Liver (tissue), 9 donors: ENCODE results near the gene ALDH1A1. TPM values are rescaled to one million over a fixed set of nuclear protein-coding genes. Genes with fewer than 3 reads are reported as not detected.
"Not testable (repeated sequence)": the region's sequence is repeated elsewhere in the genome, so short reads cannot be mapped to it uniquely, and the experiment has no call there.

Experiments
- DNase-seq: peaks from one replicate; pipeline ENCODE4 v3.0.0-alpha.2; 2017; ENCODE audit warnings: low spot score
- H3K27ac ChIP-seq, 2 donors: one replicate each; pipeline ENCODE4 v1.7.0; 2013; ENCODE audit warnings: inconsistent platforms in 2 of 2, low read length in 2 of 2, control low read depth in 1 of 2, low read depth in 1 of 2, mild to moderate bottlenecking in 1 of 2
- H3K27me3 ChIP-seq, 4 donors: one replicate each; pipeline versions ENCODE4 v1.6.1 to v1.7.0; 2013; ENCODE audit warnings: low read length in 3 of 4, inconsistent platforms in 1 of 4, mild to moderate bottlenecking in 1 of 4, moderate library complexity in 1 of 4; ENCODE audit not compliant: control insufficient read depth in 4 of 4, insufficient read depth in 4 of 4
- H3K36me3 ChIP-seq, 4 donors: one replicate each; pipeline versions ENCODE4 v1.6.1 to v1.7.0; 2013; ENCODE audit warnings: low read length in 3 of 4, mild to moderate bottlenecking in 3 of 4, low read depth in 1 of 4, moderate library complexity in 1 of 4; ENCODE audit not compliant: control insufficient read depth in 4 of 4, insufficient read depth in 3 of 4
- H3K4me1 ChIP-seq, 4 donors: one replicate each; pipeline versions ENCODE4 v1.6.1 to v1.7.0; 2013; ENCODE audit warnings: low read length in 3 of 4, mild to moderate bottlenecking in 3 of 4, moderate library complexity in 1 of 4; ENCODE audit not compliant: control insufficient read depth in 4 of 4, insufficient read depth in 4 of 4
- H3K4me3 ChIP-seq, 3 donors: one replicate each; pipeline versions ENCODE4 v1.6.1 to v1.7.0; 2013; ENCODE audit warnings: low read length in 3 of 3, control low read depth in 1 of 3, low read depth in 1 of 3, mild to moderate bottlenecking in 1 of 3
- H3K9ac ChIP-seq, 2 donors: one replicate each; pipeline ENCODE4 v1.7.0; 2013; ENCODE audit warnings: low read length in 2 of 2, mild to moderate bottlenecking in 2 of 2, moderate library complexity in 2 of 2, control low read depth in 1 of 2, low read depth in 1 of 2
- H3K9me3 ChIP-seq, 4 donors: one replicate each; pipeline versions ENCODE4 v1.6.1 to v1.7.0; 2013; ENCODE audit warnings: low read length in 3 of 4; ENCODE audit not compliant: control insufficient read depth in 4 of 4
- ATF3 ChIP-seq: IDR thresholded peaks from 2 replicates; pipeline ENCODE4 v1.6.1; 2016; ENCODE audit warnings: antibody characterized with exemption
- EGR1 ChIP-seq, 2 donors: IDR thresholded peaks; 2 replicates each; pipeline ENCODE4 v1.6.1; 2016 to 2018; ENCODE audit warnings: antibody characterized with exemption in 2 of 2, low read depth in 2 of 2
- FOXA1 ChIP-seq: IDR thresholded peaks from 2 replicates; pipeline ENCODE4 v1.6.1; 2016; ENCODE audit warnings: antibody characterized with exemption
- FOXA2 ChIP-seq: IDR thresholded peaks from 2 replicates; pipeline ENCODE4 v1.6.1; 2016; ENCODE audit warnings: antibody characterized with exemption
- GABPA ChIP-seq, 2 donors: IDR thresholded peaks in 1 of 2; conservative IDR thresholded peaks in 1 of 2; 2 replicates each; pipeline ENCODE4 v1.6.1; 2016; ENCODE audit warnings: antibody characterized with exemption in 2 of 2, mild to moderate bottlenecking in 1 of 2, moderate library complexity in 1 of 2
- HNF4A ChIP-seq, 2 donors: conservative IDR thresholded peaks; 2 replicates each; pipeline ENCODE4 v1.6.1; 2016; ENCODE audit warnings: antibody characterized with exemption in 2 of 2, mild to moderate bottlenecking in 2 of 2
- HNF4G ChIP-seq: IDR thresholded peaks from 2 replicates; pipeline ENCODE4 v1.6.1; 2016; ENCODE audit warnings: antibody characterized with exemption
- JUND ChIP-seq, 2 donors: IDR thresholded peaks; 2 replicates each; pipeline ENCODE4 v1.6.1; 2016; ENCODE audit warnings: antibody characterized with exemption in 2 of 2
- NR2F2 ChIP-seq: IDR thresholded peaks from 2 replicates; pipeline ENCODE4 v1.6.1; 2016; ENCODE audit warnings: antibody characterized with exemption
- RAD21 ChIP-seq, 2 donors: IDR thresholded peaks; 2 replicates each; pipeline ENCODE4 v1.6.1; 2016; ENCODE audit warnings: antibody characterized with exemption in 2 of 2, mild to moderate bottlenecking in 2 of 2
- RXRA ChIP-seq, 2 donors: IDR thresholded peaks; 2 replicates each; pipeline ENCODE4 v1.6.1; 2017 to 2018; ENCODE audit warnings: antibody characterized with exemption in 2 of 2, mild to moderate bottlenecking in 1 of 2
- SP1 ChIP-seq: IDR thresholded peaks from 2 replicates; pipeline ENCODE4 v1.6.1; 2018; ENCODE audit warnings: antibody characterized with exemption, mild to moderate bottlenecking
- TAF1 ChIP-seq: conservative IDR thresholded peaks from 2 replicates; pipeline ENCODE4 v1.6.1; 2016; ENCODE audit warnings: antibody characterized with exemption, mild to moderate bottlenecking
- YY1 ChIP-seq: IDR thresholded peaks from 2 replicates; pipeline ENCODE4 v1.6.1; 2016; ENCODE audit warnings: antibody characterized with exemption, mild to moderate bottlenecking
- ZBTB33 ChIP-seq: IDR thresholded peaks from 2 replicates; pipeline ENCODE4 v1.6.1; 2016; ENCODE audit warnings: antibody characterized with exemption
- WGBS: extraction: QIAGEN DNeasy Blood & Tissue Kit; methylation state at CpG from one replicate; pipeline ENCODE4 v1.1.7; 2013; 5-methylcytosine and 5-hydroxymethylcytosine counted together
- polyA plus RNA-seq, 2 donors: library from polyadenylated mRNA; stranded (reverse) in 1 of 2; unstranded in 1 of 2; fragments of 200-250 nt in 1 of 2; fragments of >200 nt in 1 of 2; fragmentation: Nextera tagmentation in 1 of 2; extraction: Ambion mirVana in 1 of 2; gene quantifications; one replicate each; pipeline versions ENCODE4 v1.2.1 to v1.2.3, GENCODE V29; 2013 to 2015
- total RNA-seq, 2 donors: library from RNA; depleted of rRNA; stranded (reverse); fragments of >200 nt; gene quantifications; one replicate each; pipeline ENCODE4 v1.2.3, GENCODE V29; 2014
- TF ChIP-seq, protein P1 (sequence below): fragments of 150-350 bp; IDR thresholded peaks from 2 replicates; pipeline ENCODE4 v1.5.1; 2017; ENCODE audit warnings: improper control_type of control experiment, low read depth, low read length; ENCODE audit not compliant: missing input control
- TF ChIP-seq, protein P2 (sequence below): IDR thresholded peaks from 2 replicates; pipeline ENCODE4 v1.6.1; 2016; ENCODE audit warnings: antibody characterized with exemption
- donor health status: healthy.
- donor health status: healthy.
- donor health status: healthy.
- donor health status: healthy.
- donor health status: healthy.

ALDH1A1 gene
- total and polyA plus RNA-seq, 4 donors: 118 to 433 (median 193) TPM

DNA sequence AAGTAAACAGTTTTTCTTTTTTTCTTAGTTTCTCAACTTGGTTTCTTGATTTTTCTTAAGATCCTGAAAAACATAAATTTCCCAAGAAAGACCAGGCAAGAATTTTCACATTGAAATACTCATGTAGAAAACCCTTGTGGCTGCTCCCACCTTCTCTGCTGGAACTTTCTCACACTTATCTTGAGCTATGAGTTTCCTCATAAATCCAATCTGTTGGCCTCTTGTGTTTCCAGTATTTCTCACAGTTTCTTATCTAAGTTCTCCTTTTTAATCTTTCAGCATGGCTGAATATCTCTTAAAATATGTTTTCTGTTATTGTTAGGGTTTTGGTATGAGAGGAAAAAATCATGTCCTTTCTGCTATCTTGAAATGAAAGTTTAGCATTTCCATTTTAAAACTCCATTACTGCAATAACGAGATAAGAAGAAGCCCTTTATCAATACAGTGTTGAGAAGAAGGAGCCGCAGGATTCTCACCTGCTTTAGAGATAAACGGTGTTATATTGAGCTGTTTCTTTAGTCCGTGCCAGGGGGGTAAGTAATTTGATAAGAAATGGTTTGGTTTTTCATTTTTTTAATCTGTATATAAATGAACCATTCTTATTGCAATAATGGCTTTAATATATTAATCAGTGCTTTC, 89.3 kb downstream of the ALDH1A1 start:
- no peak for TF ChIP-seq RAD21 (IDR thresholded peaks at IDR 0.05)
- no peak for TF ChIP-seq TAF1
- TF ChIP-seq, protein P1, sequence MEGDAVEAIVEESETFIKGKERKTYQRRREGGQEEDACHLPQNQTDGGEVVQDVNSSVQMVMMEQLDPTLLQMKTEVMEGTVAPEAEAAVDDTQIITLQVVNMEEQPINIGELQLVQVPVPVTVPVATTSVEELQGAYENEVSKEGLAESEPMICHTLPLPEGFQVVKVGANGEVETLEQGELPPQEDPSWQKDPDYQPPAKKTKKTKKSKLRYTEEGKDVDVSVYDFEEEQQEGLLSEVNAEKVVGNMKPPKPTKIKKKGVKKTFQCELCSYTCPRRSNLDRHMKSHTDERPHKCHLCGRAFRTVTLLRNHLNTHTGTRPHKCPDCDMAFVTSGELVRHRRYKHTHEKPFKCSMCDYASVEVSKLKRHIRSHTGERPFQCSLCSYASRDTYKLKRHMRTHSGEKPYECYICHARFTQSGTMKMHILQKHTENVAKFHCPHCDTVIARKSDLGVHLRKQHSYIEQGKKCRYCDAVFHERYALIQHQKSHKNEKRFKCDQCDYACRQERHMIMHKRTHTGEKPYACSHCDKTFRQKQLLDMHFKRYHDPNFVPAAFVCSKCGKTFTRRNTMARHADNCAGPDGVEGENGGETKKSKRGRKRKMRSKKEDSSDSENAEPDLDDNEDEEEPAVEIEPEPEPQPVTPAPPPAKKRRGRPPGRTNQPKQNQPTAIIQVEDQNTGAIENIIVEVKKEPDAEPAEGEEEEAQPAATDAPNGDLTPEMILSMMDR: no peak
- no peak for TF ChIP-seq JUND (IDR thresholded peaks at IDR 0.05)
- no peak for TF ChIP-seq YY1
- no peak for TF ChIP-seq HNF4A (conservative IDR thresholded peaks at IDR 0.05)
- no peak for TF ChIP-seq EGR1 (IDR thresholded peaks at IDR 0.05; ENCODE audit: low read depth in 2 of 2)
- no peak for TF ChIP-seq HNF4G
- Histone ChIP-seq H3K27me3 (no peaks in the 10 kb centered on the region), H3K36me3 (no peaks in the 10 kb centered on the region), H3K9me3 (no peaks in the 10 kb centered on the region), H3K9ac (no peak overlapping the region), H3K27ac (no peak overlapping the region), H3K4me1 (peaks cover 0 to 4% (median under 1%) of the 10 kb centered on the region in 4 donors), H3K4me3 (no peak overlapping the region)
- 66% methylated on average over 4 of the region's 4 CpGs for WGBS
- no peak for DNase-seq

GRCh38 chr9:72862788-72863187, 90.1 kb downstream of the ALDH1A1 start:
- DNase-seq, H3K9me3 ChIP-seq, H3K27ac ChIP-seq, H3K36me3 ChIP-seq, H3K9ac ChIP-seq, H3K27me3 ChIP-seq, H3K4me3 ChIP-seq: not testable (repeated sequence)
- peaks cover 4 to 11% (median 5%) of the 10 kb centered on the region in 4 donors for H3K4me1 ChIP-seq
- WGBS: 96% methylated on average over 7 of the region's 7 CpGs

DNA sequence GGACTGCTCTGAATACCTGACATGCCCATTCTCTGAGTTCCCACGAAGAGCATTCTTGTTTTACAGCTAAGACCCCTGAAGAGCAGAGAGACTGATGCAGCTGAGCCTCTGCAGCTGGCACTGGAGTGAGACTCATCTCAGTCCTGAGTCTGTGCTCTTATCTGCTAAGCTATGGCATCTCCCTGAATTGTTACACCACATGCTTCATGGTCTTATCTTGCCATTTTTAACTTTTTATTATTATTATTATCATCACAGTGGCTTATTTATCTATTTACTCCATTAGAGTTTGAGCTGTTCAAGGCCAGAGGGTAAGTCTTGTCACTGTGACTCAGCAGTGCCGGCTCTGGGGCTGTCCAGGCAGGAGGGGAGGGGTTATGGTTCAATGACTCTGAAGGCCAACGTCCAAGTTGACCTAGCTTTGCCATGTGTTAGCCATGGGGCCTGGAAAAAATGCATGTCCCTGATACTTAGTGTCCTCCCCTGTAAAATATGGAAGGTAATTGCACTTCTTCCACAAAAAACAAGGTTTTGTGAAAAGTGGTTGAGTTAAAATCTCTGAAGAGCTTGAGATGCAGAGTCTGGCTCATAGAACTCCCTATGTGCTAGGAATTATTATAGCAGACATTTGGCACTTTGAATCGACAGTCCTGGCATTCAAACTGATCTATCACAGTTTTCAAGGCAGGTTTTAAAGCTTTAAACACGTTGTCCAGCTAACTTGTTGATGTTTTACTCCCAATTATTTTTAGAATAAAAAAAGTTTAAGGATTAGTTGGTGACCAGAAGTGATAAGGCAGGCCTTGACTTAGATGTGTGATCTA, 94.6 kb downstream of the ALDH1A1 start:
- no peaks in the 10 kb centered on the region for H3K36me3 ChIP-seq
- 20% methylated on average over 5 of the region's 5 CpGs for WGBS
- H3K27ac ChIP-seq: peak overlapping the region; percentile 90 to 91
- no peaks in the 10 kb centered on the region for H3K27me3 ChIP-seq
- peak; percentile 54 for DNase-seq
- H3K4me3 ChIP-seq: no peak overlapping the region
- peaks cover 4 to 16% (median 14%) of the 10 kb centered on the region in 4 donors for H3K4me1 ChIP-seq
- H3K9ac ChIP-seq: peak overlapping the region in 1 of 2 donors; percentile 87
- no peaks in the 10 kb centered on the region for H3K9me3 ChIP-seq
- peak; percentile 98 to 99 for TF ChIP-seq RXRA (IDR thresholded peaks at IDR 0.05)
- peak; percentile 84 for TF ChIP-seq FOXA1
- TF ChIP-seq FOXA2: peak; percentile 83
- peak; percentile 83 for TF ChIP-seq HNF4G
- peak; percentile 92 for TF ChIP-seq YY1
- TF ChIP-seq HNF4A (conservative IDR thresholded peaks at IDR 0.05): peak; percentile 90 to 94
- peak; percentile 33 to 47 for TF ChIP-seq RAD21 (IDR thresholded peaks at IDR 0.05)
- no peak for TF ChIP-seq TAF1
- peak; percentile 92 for TF ChIP-seq SP1
- peak in 1 of 2 donors; percentile 46 for TF ChIP-seq EGR1 (IDR thresholded peaks at IDR 0.05; ENCODE audit: low read depth in 2 of 2)
- TF ChIP-seq, protein P1: no peak
- TF ChIP-seq NR2F2: peak; percentile 86
- peak; percentile 60 for TF ChIP-seq ZBTB33
- peak; percentile 63 for TF ChIP-seq ATF3
- TF ChIP-seq JUND (IDR thresholded peaks at IDR 0.05): peak; percentile 80 to 86
- TF ChIP-seq, protein P2, sequence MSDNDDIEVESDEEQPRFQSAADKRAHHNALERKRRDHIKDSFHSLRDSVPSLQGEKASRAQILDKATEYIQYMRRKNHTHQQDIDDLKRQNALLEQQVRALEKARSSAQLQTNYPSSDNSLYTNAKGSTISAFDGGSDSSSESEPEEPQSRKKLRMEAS: peak; percentile 98
- no peak for TF ChIP-seq GABPA (IDR thresholded peaks at IDR 0.05 in 1 of 2, conservative IDR thresholded peaks at IDR 0.05 in 1 of 2)
